A549 (cell line): ENCODE results near the gene NNMT.

Source experiments
- POLR2A ChIP-seq: IDR thresholded peaks from 2 replicates; pipeline ENCODE4 v1.6.1; 2012; ENCODE audit warnings: mild to moderate bottlenecking, low read length
- SMC3 ChIP-seq: fragments of >200 bp; sonication (Bioruptor Twin); formaldehyde crosslinking; IDR thresholded peaks from 3 replicates; pipeline ENCODE4 v1.6.1; 2018; ENCODE audit warnings: inconsistent platforms
- TF ChIP-seq, protein P1 (sequence below): fragments of >200 bp; sonication (Bioruptor Twin); formaldehyde crosslinking; IDR thresholded peaks from 3 replicates; pipeline ENCODE4 v1.5.1; 2016

DNA sequence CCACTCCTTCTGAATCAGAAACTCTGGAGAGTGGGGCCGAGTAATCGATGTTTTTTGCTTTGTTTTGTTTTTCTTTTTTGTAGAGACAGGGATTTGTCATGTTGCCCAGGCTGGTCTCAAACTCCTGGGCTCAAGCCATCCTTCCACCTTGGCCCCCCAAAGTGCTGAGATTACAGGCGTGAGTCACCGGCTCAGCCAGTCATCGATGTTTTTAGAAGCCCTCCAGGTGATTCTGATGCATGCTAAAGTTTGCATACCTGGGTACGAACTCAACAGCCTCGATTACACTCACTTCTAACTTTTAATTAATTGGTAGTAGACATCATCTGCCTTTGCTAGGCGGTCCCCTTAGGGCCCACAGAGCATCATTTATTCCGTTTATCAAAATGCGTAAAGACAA lies 53.8 kb downstream of the NNMT start:
- TF ChIP-seq, protein P1, sequence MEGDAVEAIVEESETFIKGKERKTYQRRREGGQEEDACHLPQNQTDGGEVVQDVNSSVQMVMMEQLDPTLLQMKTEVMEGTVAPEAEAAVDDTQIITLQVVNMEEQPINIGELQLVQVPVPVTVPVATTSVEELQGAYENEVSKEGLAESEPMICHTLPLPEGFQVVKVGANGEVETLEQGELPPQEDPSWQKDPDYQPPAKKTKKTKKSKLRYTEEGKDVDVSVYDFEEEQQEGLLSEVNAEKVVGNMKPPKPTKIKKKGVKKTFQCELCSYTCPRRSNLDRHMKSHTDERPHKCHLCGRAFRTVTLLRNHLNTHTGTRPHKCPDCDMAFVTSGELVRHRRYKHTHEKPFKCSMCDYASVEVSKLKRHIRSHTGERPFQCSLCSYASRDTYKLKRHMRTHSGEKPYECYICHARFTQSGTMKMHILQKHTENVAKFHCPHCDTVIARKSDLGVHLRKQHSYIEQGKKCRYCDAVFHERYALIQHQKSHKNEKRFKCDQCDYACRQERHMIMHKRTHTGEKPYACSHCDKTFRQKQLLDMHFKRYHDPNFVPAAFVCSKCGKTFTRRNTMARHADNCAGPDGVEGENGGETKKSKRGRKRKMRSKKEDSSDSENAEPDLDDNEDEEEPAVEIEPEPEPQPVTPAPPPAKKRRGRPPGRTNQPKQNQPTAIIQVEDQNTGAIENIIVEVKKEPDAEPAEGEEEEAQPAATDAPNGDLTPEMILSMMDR = no peak
- TF ChIP-seq POLR2A (no peak), SMC3 (no peak)
